MM.1S (cell line): ENCODE data around the gene ITFG1.
"Not testable (repeated sequence)": the region's sequence is repeated elsewhere in the genome, so short reads cannot be mapped to it uniquely, and the experiment has no call there.

ENCODE experiments used
- DNase-seq: peaks from one replicate; pipeline ENCODE4 v3.0.0-alpha.2; 2015
- H2AFZ ChIP-seq: fragments of 300-600 bp; sonication (generic); 2 replicates; pipeline ENCODE4 v1.6.0; 2016; ENCODE audit warnings: antibody characterized with exemption, low read length
- H3F3A ChIP-seq: fragments of 300-600 bp; sonication (generic); 2 replicates; pipeline ENCODE4 v1.6.1; 2016; ENCODE audit warnings: mild to moderate bottlenecking, antibody characterized with exemption, low read length, moderate library complexity, mixed read lengths; ENCODE audit not compliant: insufficient read depth
- H3K27ac ChIP-seq: fragments of 300-600 bp; sonication (generic); 2 replicates; pipeline ENCODE4 v1.5.1; 2016; ENCODE audit warnings: mild to moderate bottlenecking, low read length
- H3K27me3 ChIP-seq: fragments of 300-600 bp; sonication (generic); replicated peaks from 2 replicates; pipeline ENCODE4 v1.6.0; 2016; ENCODE audit warnings: low read length; ENCODE audit not compliant: insufficient read depth
- H3K36me3 ChIP-seq: fragments of 300-600 bp; sonication (generic); replicated peaks from 2 replicates; pipeline ENCODE4 v1.6.1; 2016; ENCODE audit warnings: mild to moderate bottlenecking, low read length, mixed read lengths; ENCODE audit not compliant: insufficient read depth
- H3K4me1 ChIP-seq: fragments of 300-600 bp; sonication (generic); 2 replicates; pipeline ENCODE4 v1.6.1; 2016; ENCODE audit warnings: low read length, mixed read lengths
- H3K4me2 ChIP-seq: fragments of 300-600 bp; sonication (generic); 2 replicates; pipeline ENCODE4 v1.6.0; 2016; ENCODE audit warnings: low read depth, low read length
- H3K4me3 ChIP-seq: fragments of 300-600 bp; sonication (generic); 2 replicates; pipeline ENCODE4 v1.5.1; 2016; ENCODE audit warnings: low read length, mixed read lengths
- H3K79me2 ChIP-seq: fragments of 300-600 bp; sonication (generic); 2 replicates; pipeline ENCODE4 v1.6.1; 2016; ENCODE audit warnings: mixed run types, low read length, mixed read lengths
- H3K9ac ChIP-seq: fragments of 300-600 bp; sonication (generic); 2 replicates; pipeline ENCODE4 v1.6.1; 2016; ENCODE audit warnings: low read length, mixed read lengths
- H3K9me2 ChIP-seq: fragments of 300-600 bp; sonication (generic); replicated peaks from 2 replicates; pipeline ENCODE4 v1.6.1; 2016; ENCODE audit warnings: mild to moderate bottlenecking, low read length, mixed read lengths; ENCODE audit not compliant: insufficient read depth
- H3K9me3 ChIP-seq: fragments of 300-600 bp; sonication (generic); replicated peaks from 2 replicates; pipeline ENCODE4 v1.6.1; 2016; ENCODE audit warnings: mild to moderate bottlenecking, low read length, mixed read lengths; ENCODE audit not compliant: insufficient read depth
- H4K20me1 ChIP-seq: fragments of 300-600 bp; sonication (generic); 2 replicates; pipeline ENCODE4 v1.6.1; 2016; ENCODE audit warnings: mild to moderate bottlenecking, low read length, moderate library complexity, mixed read lengths; ENCODE audit not compliant: insufficient read depth
- EZH2 ChIP-seq: fragments of 300-600 bp; sonication (generic); optimal IDR thresholded peaks from 2 replicates; pipeline ENCODE3; 2017; ENCODE audit warnings: low read depth, mild to moderate bottlenecking, antibody characterized with exemption, low read length, mixed read lengths
- EZH2phosphoT487 ChIP-seq: fragments of 300-600 bp; sonication (generic); IDR thresholded peaks from 2 replicates; pipeline ENCODE4 v1.6.1; 2018; ENCODE audit warnings: antibody characterized with exemption, low read length
- TF ChIP-seq, protein P1 (sequence below): fragments of 300-600 bp; sonication (generic); IDR thresholded peaks from 2 replicates; pipeline ENCODE4 v1.5.1; 2016; ENCODE audit warnings: antibody characterized with exemption, low read length, mixed read lengths

ITFG1 gene

DNA sequence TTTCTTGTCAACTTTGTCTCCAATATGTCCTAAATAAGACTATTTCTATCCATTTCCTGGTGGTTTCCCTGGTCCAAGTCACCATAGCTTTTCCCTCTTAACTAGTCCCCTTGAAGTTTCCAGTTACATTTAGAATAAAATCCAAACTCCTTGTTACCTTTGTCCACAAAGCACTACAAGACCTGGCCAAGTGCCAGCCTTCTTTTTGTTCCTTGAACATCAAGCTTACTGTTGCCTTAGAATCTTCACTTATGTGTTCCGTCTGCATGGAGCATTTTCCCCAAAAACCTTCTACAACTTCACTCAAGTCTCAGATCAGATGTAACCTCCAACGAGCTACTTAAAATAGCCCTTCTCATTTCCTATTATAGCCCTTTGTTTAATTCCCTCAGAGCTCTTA is 101.4 kb downstream of the ITFG1 start:
- no peak overlapping the region for H3K4me3 ChIP-seq
- DNase-seq, result no peak
- no peak for TF ChIP-seq EZH2phosphoT487
- TF ChIP-seq EZH2, result no peak
- TF ChIP-seq, protein P1, sequence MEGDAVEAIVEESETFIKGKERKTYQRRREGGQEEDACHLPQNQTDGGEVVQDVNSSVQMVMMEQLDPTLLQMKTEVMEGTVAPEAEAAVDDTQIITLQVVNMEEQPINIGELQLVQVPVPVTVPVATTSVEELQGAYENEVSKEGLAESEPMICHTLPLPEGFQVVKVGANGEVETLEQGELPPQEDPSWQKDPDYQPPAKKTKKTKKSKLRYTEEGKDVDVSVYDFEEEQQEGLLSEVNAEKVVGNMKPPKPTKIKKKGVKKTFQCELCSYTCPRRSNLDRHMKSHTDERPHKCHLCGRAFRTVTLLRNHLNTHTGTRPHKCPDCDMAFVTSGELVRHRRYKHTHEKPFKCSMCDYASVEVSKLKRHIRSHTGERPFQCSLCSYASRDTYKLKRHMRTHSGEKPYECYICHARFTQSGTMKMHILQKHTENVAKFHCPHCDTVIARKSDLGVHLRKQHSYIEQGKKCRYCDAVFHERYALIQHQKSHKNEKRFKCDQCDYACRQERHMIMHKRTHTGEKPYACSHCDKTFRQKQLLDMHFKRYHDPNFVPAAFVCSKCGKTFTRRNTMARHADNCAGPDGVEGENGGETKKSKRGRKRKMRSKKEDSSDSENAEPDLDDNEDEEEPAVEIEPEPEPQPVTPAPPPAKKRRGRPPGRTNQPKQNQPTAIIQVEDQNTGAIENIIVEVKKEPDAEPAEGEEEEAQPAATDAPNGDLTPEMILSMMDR, result no peak
- no peaks in the 10 kb centered on the region for H4K20me1 ChIP-seq
- H3K36me3 ChIP-seq, result no peaks in the 10 kb centered on the region; the same call in 1 of the 2 replicates
- H3K4me1 ChIP-seq, result no peaks in the 10 kb centered on the region
- H3F3A ChIP-seq, result no peaks in the 10 kb centered on the region
- no peak overlapping the region for H3K9ac ChIP-seq
- H3K79me2 ChIP-seq, result no peaks in the 10 kb centered on the region
- no peak overlapping the region for H3K4me2 ChIP-seq
- H3K27ac ChIP-seq, result no peak overlapping the region
- no peaks in the 10 kb centered on the region for H3K9me3 ChIP-seq
- H3K9me2 ChIP-seq, result no peaks in the 10 kb centered on the region
- H2AFZ ChIP-seq, result no peak overlapping the region
- no peaks in the 10 kb centered on the region for H3K27me3 ChIP-seq

DNA sequence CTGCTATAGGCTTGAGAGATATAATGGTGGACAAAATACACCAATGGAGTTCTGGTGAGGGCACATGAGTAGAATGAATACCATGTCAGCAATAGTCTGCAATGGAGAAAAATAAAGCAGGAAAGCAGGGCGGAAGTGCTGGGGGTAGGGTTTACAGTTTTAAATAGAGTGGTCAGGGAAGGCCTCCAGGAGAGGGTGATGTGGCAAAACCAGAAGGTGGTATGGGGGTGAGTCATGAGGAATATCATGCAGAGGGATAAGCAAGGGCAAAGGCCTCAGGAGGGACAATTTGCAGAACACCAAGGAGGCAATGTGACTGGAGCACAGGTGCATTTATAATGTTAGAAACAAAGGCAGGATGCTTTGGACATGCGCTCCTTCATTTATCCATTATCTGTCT is 102.0 kb downstream of the ITFG1 start:
- H3K27ac ChIP-seq, result no peak overlapping the region
- H3K27me3 ChIP-seq, result no peaks in the 10 kb centered on the region
- no peaks in the 10 kb centered on the region for H3F3A ChIP-seq
- no peaks in the 10 kb centered on the region for H3K79me2 ChIP-seq
- H4K20me1 ChIP-seq, result no peaks in the 10 kb centered on the region
- H2AFZ ChIP-seq, result no peak overlapping the region
- H3K9me3 ChIP-seq, result no peaks in the 10 kb centered on the region
- no peak overlapping the region for H3K9ac ChIP-seq
- H3K4me1 ChIP-seq, result no peaks in the 10 kb centered on the region
- no peak for DNase-seq
- TF ChIP-seq EZH2, result no peak
- no peak overlapping the region for H3K4me2 ChIP-seq
- H3K9me2 ChIP-seq, result no peaks in the 10 kb centered on the region
- H3K36me3 ChIP-seq, result no peaks in the 10 kb centered on the region; the same call in 1 of the 2 replicates
- no peak overlapping the region for H3K4me3 ChIP-seq

DNA sequence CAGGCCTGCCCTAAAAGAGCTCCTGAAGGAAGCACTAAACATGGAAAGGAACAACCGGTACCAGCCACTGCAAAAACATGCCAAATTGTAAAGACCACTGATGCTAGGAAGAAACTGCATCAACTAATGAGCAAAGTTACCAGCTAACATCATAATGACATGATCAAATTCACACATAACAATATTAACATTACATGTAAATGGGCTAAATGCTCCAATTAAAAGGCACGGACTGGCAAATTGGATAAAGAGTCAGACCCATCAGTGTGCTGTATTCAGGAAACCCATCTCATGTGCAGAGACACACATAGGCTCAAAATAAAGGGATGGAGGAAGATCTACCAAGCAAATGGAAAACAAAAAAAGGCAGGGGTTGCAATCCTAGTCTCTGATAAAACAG is 111.8 kb downstream of the ITFG1 start:
- H3K36me3 ChIP-seq, H3K9ac ChIP-seq, H3K4me3 ChIP-seq, H2AFZ ChIP-seq, H3K4me2 ChIP-seq, H3K4me1 ChIP-seq, H3K27ac ChIP-seq, H4K20me1 ChIP-seq, DNase-seq, H3K79me2 ChIP-seq, H3K27me3 ChIP-seq, H3F3A ChIP-seq, H3K9me2 ChIP-seq, H3K9me3 ChIP-seq: not testable (repeated sequence)

DNA sequence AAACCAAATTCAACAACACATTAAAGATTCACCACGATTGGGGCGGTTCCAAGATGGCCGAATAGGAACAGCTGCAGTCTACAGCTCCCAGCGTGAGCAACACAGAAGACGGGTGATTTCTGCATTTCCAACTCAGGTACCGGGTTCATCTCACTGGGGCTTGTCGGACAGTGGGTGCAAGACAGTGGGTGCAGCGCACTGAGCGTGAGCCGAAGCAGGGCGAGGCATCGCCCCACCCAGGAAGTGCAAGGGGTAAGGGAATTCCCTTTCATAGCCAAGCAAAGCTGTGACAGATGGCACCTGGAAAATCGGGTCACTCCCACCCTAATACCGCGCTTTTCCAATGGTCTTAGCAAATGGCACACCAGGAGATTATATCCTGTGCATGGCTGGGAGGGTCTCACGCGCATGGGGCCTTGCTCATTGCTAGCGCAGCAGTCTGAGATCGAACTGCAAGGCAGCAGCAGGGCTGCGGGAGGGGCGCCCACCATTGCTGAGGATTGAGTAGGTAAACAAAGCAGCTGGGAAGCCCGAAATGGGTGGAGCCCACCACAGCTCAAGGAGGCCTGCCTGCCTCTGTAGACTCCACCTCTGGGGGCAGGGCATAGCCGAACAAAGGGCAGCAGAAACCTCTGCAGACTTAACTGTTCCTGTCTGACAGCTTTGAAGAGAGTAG is 113.7 kb downstream of the ITFG1 start:
- not testable (repeated sequence) for H3K9me2 ChIP-seq, H3K9ac ChIP-seq, DNase-seq, H3K4me3 ChIP-seq, H3K27ac ChIP-seq, H4K20me1 ChIP-seq, H3F3A ChIP-seq, H3K4me2 ChIP-seq, H2AFZ ChIP-seq, H3K4me1 ChIP-seq, H3K9me3 ChIP-seq, H3K79me2 ChIP-seq, H3K27me3 ChIP-seq, H3K36me3 ChIP-seq

DNA sequence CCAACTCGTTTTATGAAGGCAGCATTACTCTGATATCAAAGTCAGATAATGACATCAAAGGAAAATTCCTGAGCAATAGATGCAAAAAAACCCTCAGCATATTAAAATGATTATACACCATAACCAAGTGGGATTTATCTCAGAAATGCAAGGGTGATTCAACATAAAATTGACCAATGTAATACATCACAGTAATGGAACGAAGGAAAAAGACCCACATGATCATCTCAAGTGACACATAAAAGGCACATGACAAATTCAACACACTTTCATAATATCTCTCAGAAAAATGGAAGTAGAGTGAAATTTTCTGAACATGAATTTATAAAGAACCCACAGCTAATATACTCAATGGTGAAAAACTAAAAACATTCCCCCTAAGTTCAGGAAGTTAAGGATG is 118.8 kb downstream of the ITFG1 start:
- Histone ChIP-seq H3K4me3 (no peak overlapping the region), H2AFZ (no peak overlapping the region), H3K27me3 (no peaks in the 10 kb centered on the region), H3K9ac (no peak overlapping the region), H3K4me2 (no peak overlapping the region), H4K20me1 (no peaks in the 10 kb centered on the region), H3K4me1 (no peaks in the 10 kb centered on the region), H3K27ac (no peak overlapping the region), H3K9me2 (no peaks in the 10 kb centered on the region; the same call in 1 of the 2 replicates), H3F3A (no peaks in the 10 kb centered on the region), H3K79me2 (no peaks in the 10 kb centered on the region), H3K9me3 (no peaks in the 10 kb centered on the region), H3K36me3 (no peaks in the 10 kb centered on the region)
- no peak for DNase-seq
- no peak for TF ChIP-seq EZH2

DNA sequence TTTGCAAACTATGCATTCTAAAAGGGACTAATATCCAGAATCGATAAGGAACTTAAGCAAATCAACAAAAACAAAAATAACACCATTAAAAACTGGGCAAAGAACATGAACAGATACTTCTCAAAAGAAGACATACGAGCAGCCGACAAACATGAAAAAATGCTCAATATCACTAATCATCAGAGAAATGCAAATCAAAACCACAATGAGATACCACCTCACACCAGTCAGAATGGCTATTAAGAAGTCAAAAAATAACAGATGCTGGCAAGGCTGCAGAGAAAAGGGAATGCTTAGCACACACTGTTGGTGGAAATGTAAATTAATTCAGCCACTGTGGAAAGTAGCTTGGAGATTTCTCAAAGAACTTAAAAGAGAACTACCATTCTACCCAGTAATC is 130.3 kb downstream of the ITFG1 start:
- not testable (repeated sequence) for H3K9me3 ChIP-seq, H3K4me1 ChIP-seq, H3K4me3 ChIP-seq, DNase-seq, H3F3A ChIP-seq, H2AFZ ChIP-seq, H3K27me3 ChIP-seq, H3K9me2 ChIP-seq, H3K79me2 ChIP-seq, H3K4me2 ChIP-seq, H3K27ac ChIP-seq, H4K20me1 ChIP-seq, H3K9ac ChIP-seq, H3K36me3 ChIP-seq

DNA sequence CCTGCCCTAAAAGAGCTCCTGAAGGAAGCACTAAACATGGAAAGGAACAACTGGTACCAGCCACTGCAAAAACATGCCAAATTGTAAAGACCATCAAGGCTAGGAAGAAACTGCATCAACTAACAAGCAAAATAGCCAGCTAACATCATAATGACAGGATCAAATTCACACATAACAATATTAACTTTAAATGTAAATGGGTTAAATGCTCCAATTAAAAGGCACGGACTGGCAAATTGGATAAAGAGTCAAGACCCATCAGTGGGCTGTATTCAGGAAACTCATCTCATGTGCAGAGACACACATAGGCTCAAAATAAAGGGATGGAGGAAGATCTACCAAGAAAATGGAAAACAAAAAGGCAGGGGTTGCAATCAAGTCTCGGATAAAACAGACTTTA is 136.6 kb downstream of the ITFG1 start:
- not testable (repeated sequence) for H3K79me2 ChIP-seq, H4K20me1 ChIP-seq, H3K4me2 ChIP-seq, H3K27me3 ChIP-seq, H3F3A ChIP-seq, H3K4me1 ChIP-seq, H3K27ac ChIP-seq, H3K36me3 ChIP-seq, H3K4me3 ChIP-seq, H3K9ac ChIP-seq, H3K9me2 ChIP-seq, H3K9me3 ChIP-seq, H2AFZ ChIP-seq, DNase-seq
